K562 (cell line): ENCODE data around the gene LYRM7. TPM values are rescaled to one million over a fixed set of nuclear protein-coding genes. Genes with fewer than 3 reads are reported as not detected.
A peak's percentile ranks its signal among the peaks of the same experiment; 100 is the strongest.

Experiments
- BHLHE40 ChIP-seq: IDR thresholded peaks from 2 replicates; pipeline ENCODE4 v1.6.1; 2011; ENCODE audit warnings: low read length, improper control_type of control experiment
- BRD9 ChIP-seq: fragments of 450-650 bp; IDR thresholded peaks from 2 replicates; pipeline ENCODE4 v1.6.1; 2018; ENCODE audit warnings: low read depth; ENCODE audit not compliant: partially characterized antibody
- CBX1 ChIP-seq: sonication (generic); IDR thresholded peaks from 2 replicates; pipeline ENCODE4 v1.6.1; 2016; ENCODE audit warnings: antibody characterized with exemption, low read depth, mild to moderate bottlenecking
- CHCHD3 ChIP-seq: fragments of 250-450 bp; sonication (Bioruptor Pico); IDR thresholded peaks from 2 replicates; pipeline ENCODE4 v2.1.2; 2022; ENCODE audit warnings: mild to moderate bottlenecking
- DEAF1 ChIP-seq: fragments of 450-650 bp; formaldehyde crosslinking; IDR thresholded peaks from 2 replicates; pipeline ENCODE4 v1.4.0; 2020; ENCODE audit warnings: mild to moderate bottlenecking, moderate library complexity
- ELF2 ChIP-seq: fragments of 250-450 bp; sonication (Bioruptor Pico); IDR thresholded peaks from 2 replicates; pipeline ENCODE4 v1.5.0; 2021; ENCODE audit warnings: mild to moderate bottlenecking
- FOSL1 ChIP-seq: fragments of 200-800 bp; sonication (Bioruptor generic); conservative IDR thresholded peaks from 2 replicates; pipeline ENCODE4 v1.6.1; 2016; ENCODE audit warnings: missing genetic modification characterization, missing compliant biosample characterization
- ID3 ChIP-seq, 2 experiments: fragments of 250-450 bp in 1 of 2; fragments of 450-650 bp in 1 of 2; sonication (Bioruptor Pico) in 1 of 2; IDR thresholded peaks; 2 replicates each; pipeline versions ENCODE4 v1.6.1 to v1.8.0; 2016 to 2021; ENCODE audit warnings: mild to moderate bottlenecking in 2 of 2, moderate library complexity in 2 of 2, missing compliant biosample characterization in 1 of 2, missing genetic modification characterization in 1 of 2
- KAT8 ChIP-seq: fragments of 450-650 bp; IDR thresholded peaks from 2 replicates; pipeline ENCODE4 v1.6.1; 2016; ENCODE audit warnings: low read depth, mild to moderate bottlenecking
- LEF1 ChIP-seq: fragments of 450-650 bp; IDR thresholded peaks from 2 replicates; pipeline ENCODE4 v1.6.1; 2016; ENCODE audit warnings: mild to moderate bottlenecking
- MBD1 ChIP-seq: fragments of 250-450 bp; sonication (Bioruptor Pico); IDR thresholded peaks from 2 replicates; pipeline ENCODE4 v1.8.0; 2022; ENCODE audit warnings: inconsistent platforms
- NCOA1 ChIP-seq: fragments of 450-650 bp; IDR thresholded peaks from 2 replicates; pipeline ENCODE4 v1.6.1; 2016; ENCODE audit warnings: low read depth
- POLR2AphosphoS2 ChIP-seq: IDR thresholded peaks from 2 replicates; pipeline ENCODE4 v1.6.1; 2012; ENCODE audit warnings: low read length, improper control_type of control experiment
- PYGO2 ChIP-seq: fragments of 450-650 bp; IDR thresholded peaks from 2 replicates; pipeline ENCODE4 v1.6.1; 2016; ENCODE audit warnings: mild to moderate bottlenecking, missing genetic modification characterization, moderate library complexity, missing compliant biosample characterization
- SLC30A9 ChIP-seq: fragments of 250-450 bp; sonication (Bioruptor Pico); IDR thresholded peaks from 2 replicates; pipeline ENCODE4 v1.8.0; 2022; ENCODE audit warnings: mild to moderate bottlenecking, moderate library complexity
- TAF15 ChIP-seq: fragments of 200-400 bp; formaldehyde crosslinking; IDR thresholded peaks from 2 replicates; pipeline ENCODE4 v1.6.1; 2017; ENCODE audit warnings: mild to moderate bottlenecking, low read depth, low read length, moderate library complexity
- ZBTB2 ChIP-seq: fragments of 450-650 bp; IDR thresholded peaks from 2 replicates; pipeline ENCODE4 v1.6.1; 2016; ENCODE audit warnings: antibody characterized with exemption
- ZFX ChIP-seq: sonication (generic); formaldehyde crosslinking; IDR thresholded peaks from 2 replicates; pipeline ENCODE4 v1.8.0; 2022; ENCODE audit warnings: mild to moderate bottlenecking, missing genetic modification reagents, moderate library complexity
- ZNF143 ChIP-seq: sonication (generic); formaldehyde crosslinking; IDR thresholded peaks from 2 replicates; pipeline ENCODE4 v1.9.0; 2022; ENCODE audit warnings: mild to moderate bottlenecking, missing genetic modification reagents
- ZNF644 ChIP-seq: fragments of 200-800 bp; sonication (Bioruptor generic); IDR thresholded peaks from 2 replicates; pipeline ENCODE4 v1.6.1; 2016; ENCODE audit warnings: low read depth, missing genetic modification characterization, missing compliant biosample characterization
- ZNF79 ChIP-seq: fragments of 250-450 bp; sonication (Bioruptor Pico); IDR thresholded peaks from 2 replicates; pipeline ENCODE4 v1.4.0; 2020; ENCODE audit warnings: low read depth, mild to moderate bottlenecking, moderate library complexity
- polyA plus RNA-seq, 8 experiments: library from polyadenylated mRNA; depleted of rRNA in 4 of 8; stranded (reverse) in 5 of 8; unstranded in 3 of 8; fragments of >200 nt; fragmentation: Nextera tagmentation in 2 of 8; fragmentation: Illumina TruSeq in 1 of 8; extraction: Ambion mirVana in 2 of 8; extraction: Trizol in 1 of 8; gene quantifications; 2 replicates each; pipeline versions ENCODE4 v1.2.1 to v1.2.3, GENCODE V29; 2011 to 2014; ENCODE audit warnings: inconsistent platforms in 1 of 8, missing spikeins in 1 of 8
- total RNA-seq, 7 experiments: library from RNA; depleted of rRNA in 6 of 7; stranded (reverse); fragments of >200 nt in 6 of 7; fragmentation: Illumina TruSeq in 2 of 7; extraction: Trizol in 2 of 7; gene quantifications; 2 replicates each; pipeline versions ENCODE4 v1.2.1 to v1.2.3, GENCODE V29; 2011 to 2021; ENCODE audit warnings: low replicate concordance in 1 of 7

The LYRM7 gene
- total and polyA plus RNA-seq, 9 of the 15 experiments (the other 6 are each of a cell fraction or from before 2014, with no cell fraction given) = 16.2 to 70.1 (median 33.3) TPM

- TF ChIP-seq MBD1 (no peak), CBX1 (peak; percentile 68), CHCHD3 (CRISPR knock-in tag) (no peak), ID3 (CRISPR knock-in tag; IDR thresholded peaks at IDR 0.05) (no peak), ID3 (tag; IDR thresholded peaks at IDR 0.05) (peak; percentile 70; the same call in 1 of the 2 replicates), POLR2AphosphoS2 (no peak), ZBTB2 (0 out of 2 replicates have a peak, but pooled peaks have one; percentile 20), FOSL1 (tag) (peak; percentile 79), NCOA1 (no peak), BHLHE40 (peak; percentile 46; the same call in 1 of the 2 replicates), ZNF644 (tag) (no peak), ZFX (CRISPR knock-in tag) (peak; percentile 95), ZNF143 (CRISPR knock-in tag) (peak; percentile 47; the same call in 1 of the 2 replicates), PYGO2 (tag) (no peak), TAF15 (no peak), DEAF1 (CRISPR knock-in tag) (0 out of 2 replicates have a peak, but pooled peaks have one; percentile 19), KAT8 (no peak), BRD9 (peak; percentile 65), SLC30A9 (CRISPR knock-in tag) (no peak), LEF1 (no peak), ELF2 (no peak), ZNF79 (CRISPR knock-in tag) (no peak)
Measured at GRCh38 chr5:131164191-131165118, 6.3 kb upstream of the LYRM7 start (continued).
